Right lobe of liver (tissue), 4 donors: ENCODE results near the gene GATA5.

ENCODE experiments used
- POLR2A ChIP-seq: fragments of 450-650 bp; IDR thresholded peaks from one replicate; pipeline ENCODE4 v1.6.1; 2017; ENCODE audit warnings: antibody characterized with exemption, mild to moderate bottlenecking
- TF ChIP-seq, protein P1 (sequence below), 4 donors: fragments of 200-600 bp in 3 of 4; fragments of 450-650 bp in 1 of 4; IDR thresholded peaks; one replicate each; pipeline versions ENCODE4 v1.5.1 to v1.8.0; 2016 to 2022; ENCODE audit warnings: antibody characterized with exemption in 4 of 4, mild to moderate bottlenecking in 2 of 4
- donor health status: DM: no; HTN: no; CAD: no.
- donor health status: DM: no; HTN: no; CAD: no.
- donor health status: DM: no; HTN: yes; CAD: no.

- TF ChIP-seq POLR2A, result no peak
- TF ChIP-seq, protein P1, sequence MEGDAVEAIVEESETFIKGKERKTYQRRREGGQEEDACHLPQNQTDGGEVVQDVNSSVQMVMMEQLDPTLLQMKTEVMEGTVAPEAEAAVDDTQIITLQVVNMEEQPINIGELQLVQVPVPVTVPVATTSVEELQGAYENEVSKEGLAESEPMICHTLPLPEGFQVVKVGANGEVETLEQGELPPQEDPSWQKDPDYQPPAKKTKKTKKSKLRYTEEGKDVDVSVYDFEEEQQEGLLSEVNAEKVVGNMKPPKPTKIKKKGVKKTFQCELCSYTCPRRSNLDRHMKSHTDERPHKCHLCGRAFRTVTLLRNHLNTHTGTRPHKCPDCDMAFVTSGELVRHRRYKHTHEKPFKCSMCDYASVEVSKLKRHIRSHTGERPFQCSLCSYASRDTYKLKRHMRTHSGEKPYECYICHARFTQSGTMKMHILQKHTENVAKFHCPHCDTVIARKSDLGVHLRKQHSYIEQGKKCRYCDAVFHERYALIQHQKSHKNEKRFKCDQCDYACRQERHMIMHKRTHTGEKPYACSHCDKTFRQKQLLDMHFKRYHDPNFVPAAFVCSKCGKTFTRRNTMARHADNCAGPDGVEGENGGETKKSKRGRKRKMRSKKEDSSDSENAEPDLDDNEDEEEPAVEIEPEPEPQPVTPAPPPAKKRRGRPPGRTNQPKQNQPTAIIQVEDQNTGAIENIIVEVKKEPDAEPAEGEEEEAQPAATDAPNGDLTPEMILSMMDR (IDR thresholded peaks at IDR 0.05), result no peak
Observed at GRCh38 chr20:62482146-62482809, 6.5 kb upstream of the GATA5 start.
